ENCODE measurements around the gene CSTPP1. TPM values are rescaled to one million over a fixed set of nuclear protein-coding genes. Genes with fewer than 3 reads are reported as not detected.

Gene CSTPP1
- total and polyA plus RNA-seq, 2 of the 4 experiments (the other 2 are of a cell fraction) = 22.0 to 35.7 TPM

DNA sequence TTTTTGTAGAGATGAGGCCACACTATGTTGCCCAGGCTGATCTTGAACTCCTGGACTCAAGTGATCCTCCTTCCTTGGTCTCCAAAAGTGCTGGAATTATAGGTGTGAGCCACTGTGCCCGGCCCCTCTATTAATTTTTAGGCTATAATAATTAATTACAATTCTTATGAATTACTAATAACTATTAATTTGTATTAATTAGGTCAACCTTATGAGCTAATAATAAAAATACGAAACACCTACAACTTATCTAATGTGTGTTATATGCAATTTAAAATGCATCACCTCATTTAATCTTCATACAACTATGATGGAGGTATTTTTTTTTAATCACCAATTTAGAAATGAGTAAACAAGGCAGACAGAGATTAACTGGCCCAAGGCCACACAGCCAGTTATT lies 44.5 kb upstream of the CSTPP1 start:
- Histone ChIP-seq H3K23ac (ENCODE audit: low read depth, low read length) (no peak overlapping the region), H2BK20ac (ENCODE audit: low read depth, low read length) (no peak overlapping the region), H3K9ac (ENCODE audit: low read depth, low read length) (no peak overlapping the region), H3K9me1 (ENCODE audit: insufficient read depth, low read length) (no peaks in the 10 kb centered on the region), H3K18ac (ENCODE audit: low read depth, low read length) (no peak overlapping the region), H4K91ac (ENCODE audit: insufficient read depth, low read depth, low read length) (no peak overlapping the region), H2BK15ac (ENCODE audit: low read depth, low read length) (no peak overlapping the region), H3K27me3 (ENCODE audit: control insufficient read depth, insufficient read depth, low read length) (no peaks in the 10 kb centered on the region), H4K8ac (ENCODE audit: low read depth in 2 of 2, low read length in 2 of 2) (no peak overlapping the region), H2BK5ac (ENCODE audit: low read depth, low read length, poor library complexity, severe bottlenecking) (no peak overlapping the region), H3K14ac (replicated peaks; ENCODE audit: low read depth, low read length) (no peak overlapping the region), H3K4me3 (ENCODE audit: insufficient read depth, low read depth, low read length) (no peak overlapping the region), H3K36me3 (ENCODE audit: control insufficient read depth, insufficient read depth, low read length) (peaks cover 6% of the 10 kb centered on the region), H2AK9ac (replicated peaks; ENCODE audit: low read depth, low read length, poor library complexity) (no peak overlapping the region), H3K56ac (ENCODE audit: extremely low read depth, insufficient read depth, low read length) (no peak overlapping the region), H3K4me1 (ENCODE audit: control insufficient read depth, insufficient read depth, low read length) (no peaks in the 10 kb centered on the region; the same call in 1 of the 2 replicates), H2AFZ (replicated peaks; ENCODE audit: low read length, poor library complexity) (no peak overlapping the region), H2AK5ac (ENCODE audit: low read depth, low read length) (no peak overlapping the region), H4K20me1 (ENCODE audit: insufficient read depth, low read length) (no peaks in the 10 kb centered on the region), H3K4ac (ENCODE audit: low read depth, low read length) (no peak overlapping the region), H4K5ac (ENCODE audit: low read depth, low read length) (no peak overlapping the region), H2BK120ac (ENCODE audit: low read depth, low read length) (no peak overlapping the region), H3K27ac (ENCODE audit: insufficient read depth, low read length) (no peak overlapping the region), H3K9me3 (ENCODE audit: control insufficient read depth, insufficient read depth, low read length) (no peaks in the 10 kb centered on the region), H3K4me2 (ENCODE audit: low read depth, low read length) (no peak overlapping the region), H3K79me1 (ENCODE audit: low read depth in 1 of 2, low read length in 2 of 2) (no peaks in the 10 kb centered on the region)
- no CpG with 5 or more reads among the region's 2 CpGs for WGBS, 2 experiments (ENCODE audit: extremely low coverage in 2 of 2, insufficient read length in 1 of 2)
- in situ Hi-C loops (cut with MboI; ENCODE audit: low sequenced_read_pairs) = loop anchor here (25.0 kb wide), 1 partner anchor 470 kb away; the partner anchor contains the start of gene MYBPC3
- no peak for TF ChIP-seq RFX5 (IDR thresholded peaks at IDR 0.05; ENCODE audit: low read depth, low read length)
- TF ChIP-seq NFE2L2 (IDR thresholded peaks at IDR 0.05; ENCODE audit: low read depth, low read length) = no peak
- TF ChIP-seq SMC3 (IDR thresholded peaks at IDR 0.05; ENCODE audit: low read depth, low read length) = no peak
- POLR2A ChIA-PET (ENCODE audit: unreplicated experiment) = no interaction called here
- no peak for ATAC-seq (ENCODE audit: low read depth)
- intact Hi-C loops (cut with micrococcal nuclease) = no loop called here
- dilution Hi-C loops (cut with HindIII; ENCODE audit: low sequenced_read_pairs, unreplicated experiment) = no loop called here
- CTCF ChIA-PET = interaction anchor here (0.6 to 2.0 kb wide), 3 partner anchors 28 to 295 kb away, joined by 3 to 8 read pairs (median 4); no protein-coding TSS in a partner anchor
- DNase-seq = no peak
- BruUV-seq (replicated peaks) = no TSS peak
